Dendritic cell treated with granulocyte-macrophage colony-stimulating factor and Interleukin-4, amounts not matched to agents 40 ng/mL and 50 ng/mL, for 4 days (primary cell): Measurements from ENCODE around the gene ADGRB2.

ENCODE experiments used
- H3K27ac Mint-ChIP-seq: one replicate; pipeline ENCODE4 v1.8.0; 2022; ENCODE audit warnings: mild to moderate bottlenecking, mixed read lengths
- H3K27me3 Mint-ChIP-seq: one replicate; pipeline ENCODE4 v1.8.0; 2022; ENCODE audit warnings: mild to moderate bottlenecking, mixed read lengths
- H3K36me3 Mint-ChIP-seq: one replicate; pipeline ENCODE4 v1.8.0; 2022; ENCODE audit warnings: low read depth, mixed read lengths
- H3K4me1 Mint-ChIP-seq: one replicate; pipeline ENCODE4 v1.8.0; 2022; ENCODE audit warnings: low read depth, mixed read lengths
- H3K4me3 Mint-ChIP-seq: one replicate; pipeline ENCODE4 v1.8.0; 2022; ENCODE audit warnings: mild to moderate bottlenecking, moderate library complexity, mixed read lengths
- H3K9me3 Mint-ChIP-seq: one replicate; pipeline ENCODE4 v1.8.0; 2022; ENCODE audit warnings: mixed read lengths
- intact Hi-C: fragments of 100-400 bp; cut with micrococcal nuclease; formaldehyde crosslinking; loops from one replicate; pipeline ENCODE4 v1.15.0; 2022

Gene ADGRB2

GRCh38 chr1:31734582-31735107 lies 29.5 kb downstream of the ADGRB2 start:
- Mint-ChIP-seq H3K27ac (no peak overlapping the region), H3K36me3 (no peaks in the 10 kb centered on the region), H3K4me3 (no peak overlapping the region), H3K4me1 (peaks cover 4% of the 10 kb centered on the region), H3K9me3 (no peaks in the 10 kb centered on the region), H3K27me3 (peaks cover 13% of the 10 kb centered on the region)
- intact Hi-C loops = no loop called here

GRCh38 chr1:31733389-31734219 lies 30.5 kb downstream of the ADGRB2 start:
- H3K4me3 Mint-ChIP-seq = no peak overlapping the region
- H3K9me3 Mint-ChIP-seq = no peaks in the 10 kb centered on the region
- H3K27me3 Mint-ChIP-seq = peaks cover 7% of the 10 kb centered on the region
- H3K4me1 Mint-ChIP-seq = no peaks in the 10 kb centered on the region
- intact Hi-C loops = no loop called here
- no peaks in the 10 kb centered on the region for H3K36me3 Mint-ChIP-seq
- H3K27ac Mint-ChIP-seq = no peak overlapping the region

- Mint-ChIP-seq H3K36me3 (no peaks in the 10 kb centered on the region), H3K4me3 (no peak overlapping the region), H3K4me1 (no peaks in the 10 kb centered on the region), H3K27ac (no peak overlapping the region), H3K9me3 (no peaks in the 10 kb centered on the region), H3K27me3 (peaks cover 5% of the 10 kb centered on the region)
- intact Hi-C loops = no loop called here
Measured at GRCh38 chr1:31732751-31733289, 31.3 kb downstream of the ADGRB2 start.

GRCh38 chr1:31732343-31732742 lies 31.8 kb downstream of the ADGRB2 start:
- Mint-ChIP-seq H3K4me1 (no peaks in the 10 kb centered on the region), H3K27ac (no peak overlapping the region), H3K36me3 (no peaks in the 10 kb centered on the region), H3K9me3 (no peaks in the 10 kb centered on the region), H3K4me3 (no peak overlapping the region), H3K27me3 (peaks cover 5% of the 10 kb centered on the region)
- intact Hi-C loops = no loop called here

GRCh38 chr1:31731049-31731565 lies 33.0 kb downstream of the ADGRB2 start:
- peaks cover 5% of the 10 kb centered on the region for H3K27me3 Mint-ChIP-seq
- intact Hi-C loops = no loop called here
- no peak overlapping the region for H3K27ac Mint-ChIP-seq
- H3K4me1 Mint-ChIP-seq = no peaks in the 10 kb centered on the region
- no peaks in the 10 kb centered on the region for H3K9me3 Mint-ChIP-seq
- no peak overlapping the region for H3K4me3 Mint-ChIP-seq
- no peaks in the 10 kb centered on the region for H3K36me3 Mint-ChIP-seq

GRCh38 chr1:31730336-31731048 lies 33.6 kb downstream of the ADGRB2 start:
- Mint-ChIP-seq H3K4me3 (no peak overlapping the region), H3K27me3 (peaks cover 6% of the 10 kb centered on the region), H3K36me3 (no peaks in the 10 kb centered on the region), H3K9me3 (no peaks in the 10 kb centered on the region), H3K27ac (no peak overlapping the region), H3K4me1 (no peaks in the 10 kb centered on the region)
- intact Hi-C loops = no loop called here

GRCh38 chr1:31727849-31728248 lies 36.3 kb downstream of the ADGRB2 start:
- Mint-ChIP-seq H3K27ac (no peak overlapping the region), H3K4me3 (no peak overlapping the region), H3K4me1 (no peaks in the 10 kb centered on the region), H3K9me3 (no peaks in the 10 kb centered on the region), H3K36me3 (no peaks in the 10 kb centered on the region), H3K27me3 (peaks cover 12% of the 10 kb centered on the region)
- intact Hi-C loops = no loop called here

GRCh38 chr1:31727195-31727594 lies 36.9 kb downstream of the ADGRB2 start:
- intact Hi-C loops = no loop called here
- Mint-ChIP-seq H3K9me3 (no peaks in the 10 kb centered on the region), H3K27ac (no peak overlapping the region), H3K27me3 (peaks cover 15% of the 10 kb centered on the region), H3K4me3 (no peak overlapping the region), H3K4me1 (no peaks in the 10 kb centered on the region), H3K36me3 (no peaks in the 10 kb centered on the region)

GRCh38 chr1:31726715-31727114 lies 37.4 kb downstream of the ADGRB2 start:
- peaks cover 18% of the 10 kb centered on the region for H3K27me3 Mint-ChIP-seq
- no peaks in the 10 kb centered on the region for H3K9me3 Mint-ChIP-seq
- intact Hi-C loops = no loop called here
- H3K4me1 Mint-ChIP-seq = no peaks in the 10 kb centered on the region
- H3K27ac Mint-ChIP-seq = no peak overlapping the region
- H3K36me3 Mint-ChIP-seq = no peaks in the 10 kb centered on the region
- H3K4me3 Mint-ChIP-seq = no peak overlapping the region

- Mint-ChIP-seq H3K27me3 (peaks cover 22% of the 10 kb centered on the region), H3K4me3 (no peak overlapping the region), H3K4me1 (no peaks in the 10 kb centered on the region), H3K9me3 (no peaks in the 10 kb centered on the region), H3K36me3 (no peaks in the 10 kb centered on the region), H3K27ac (no peak overlapping the region)
- intact Hi-C loops = no loop called here
Measured at GRCh38 chr1:31725777-31726535, 38.2 kb downstream of the ADGRB2 start.

- H3K36me3 Mint-ChIP-seq = no peaks in the 10 kb centered on the region
- H3K27ac Mint-ChIP-seq = no peak overlapping the region
- H3K27me3 Mint-ChIP-seq = peaks cover 27% of the 10 kb centered on the region
- intact Hi-C loops = no loop called here
- no peak overlapping the region for H3K4me3 Mint-ChIP-seq
- no peaks in the 10 kb centered on the region for H3K9me3 Mint-ChIP-seq
- no peaks in the 10 kb centered on the region for H3K4me1 Mint-ChIP-seq
Measured at GRCh38 chr1:31725134-31725533, 39.0 kb downstream of the ADGRB2 start.

GRCh38 chr1:31723828-31724359 lies 40.2 kb downstream of the ADGRB2 start:
- Mint-ChIP-seq H3K27me3 (peaks cover 28% of the 10 kb centered on the region), H3K36me3 (no peaks in the 10 kb centered on the region), H3K9me3 (no peaks in the 10 kb centered on the region), H3K27ac (no peak overlapping the region), H3K4me1 (no peaks in the 10 kb centered on the region), H3K4me3 (no peak overlapping the region)
- intact Hi-C loops = no loop called here

GRCh38 chr1:31718327-31718897 lies 45.7 kb downstream of the ADGRB2 start:
- intact Hi-C loops = no loop called here
- H3K4me1 Mint-ChIP-seq = peaks cover 18% of the 10 kb centered on the region
- H3K4me3 Mint-ChIP-seq = no peak overlapping the region
- no peaks in the 10 kb centered on the region for H3K9me3 Mint-ChIP-seq
- H3K27ac Mint-ChIP-seq = no peak overlapping the region
- peaks cover 69% of the 10 kb centered on the region for H3K27me3 Mint-ChIP-seq
- no peaks in the 10 kb centered on the region for H3K36me3 Mint-ChIP-seq
